ENCODE results near the gene KIAA1755. TPM values are rescaled to one million over a fixed set of nuclear protein-coding genes. Genes with fewer than 3 reads are reported as not detected.

Gene KIAA1755
- total and polyA plus RNA-seq, 10 of the 15 experiments (the other 5 are each of a cell fraction or from before 2014, with no cell fraction given) = not detected

DNA sequence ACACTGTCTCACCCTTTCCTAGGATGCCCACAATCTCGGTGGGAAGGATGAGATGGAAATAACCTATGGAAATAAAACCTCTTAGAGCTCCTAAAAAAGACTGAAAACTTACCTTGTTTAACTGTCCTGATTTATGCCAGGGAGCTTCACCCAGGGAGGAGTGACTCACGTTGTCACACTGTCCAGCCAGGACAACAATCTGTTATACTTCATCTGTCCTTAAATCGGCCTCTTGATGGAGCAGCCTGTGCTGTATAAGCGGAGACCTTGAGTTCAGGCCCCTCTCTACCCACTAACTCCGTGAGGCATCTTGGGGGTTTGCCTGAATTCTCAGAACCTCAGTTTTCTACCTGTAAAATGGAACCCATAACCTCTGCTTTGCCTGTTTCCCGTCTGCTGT lies 9.2 kb upstream of the KIAA1755 start (continued):
- TF ChIP-seq, protein P1, sequence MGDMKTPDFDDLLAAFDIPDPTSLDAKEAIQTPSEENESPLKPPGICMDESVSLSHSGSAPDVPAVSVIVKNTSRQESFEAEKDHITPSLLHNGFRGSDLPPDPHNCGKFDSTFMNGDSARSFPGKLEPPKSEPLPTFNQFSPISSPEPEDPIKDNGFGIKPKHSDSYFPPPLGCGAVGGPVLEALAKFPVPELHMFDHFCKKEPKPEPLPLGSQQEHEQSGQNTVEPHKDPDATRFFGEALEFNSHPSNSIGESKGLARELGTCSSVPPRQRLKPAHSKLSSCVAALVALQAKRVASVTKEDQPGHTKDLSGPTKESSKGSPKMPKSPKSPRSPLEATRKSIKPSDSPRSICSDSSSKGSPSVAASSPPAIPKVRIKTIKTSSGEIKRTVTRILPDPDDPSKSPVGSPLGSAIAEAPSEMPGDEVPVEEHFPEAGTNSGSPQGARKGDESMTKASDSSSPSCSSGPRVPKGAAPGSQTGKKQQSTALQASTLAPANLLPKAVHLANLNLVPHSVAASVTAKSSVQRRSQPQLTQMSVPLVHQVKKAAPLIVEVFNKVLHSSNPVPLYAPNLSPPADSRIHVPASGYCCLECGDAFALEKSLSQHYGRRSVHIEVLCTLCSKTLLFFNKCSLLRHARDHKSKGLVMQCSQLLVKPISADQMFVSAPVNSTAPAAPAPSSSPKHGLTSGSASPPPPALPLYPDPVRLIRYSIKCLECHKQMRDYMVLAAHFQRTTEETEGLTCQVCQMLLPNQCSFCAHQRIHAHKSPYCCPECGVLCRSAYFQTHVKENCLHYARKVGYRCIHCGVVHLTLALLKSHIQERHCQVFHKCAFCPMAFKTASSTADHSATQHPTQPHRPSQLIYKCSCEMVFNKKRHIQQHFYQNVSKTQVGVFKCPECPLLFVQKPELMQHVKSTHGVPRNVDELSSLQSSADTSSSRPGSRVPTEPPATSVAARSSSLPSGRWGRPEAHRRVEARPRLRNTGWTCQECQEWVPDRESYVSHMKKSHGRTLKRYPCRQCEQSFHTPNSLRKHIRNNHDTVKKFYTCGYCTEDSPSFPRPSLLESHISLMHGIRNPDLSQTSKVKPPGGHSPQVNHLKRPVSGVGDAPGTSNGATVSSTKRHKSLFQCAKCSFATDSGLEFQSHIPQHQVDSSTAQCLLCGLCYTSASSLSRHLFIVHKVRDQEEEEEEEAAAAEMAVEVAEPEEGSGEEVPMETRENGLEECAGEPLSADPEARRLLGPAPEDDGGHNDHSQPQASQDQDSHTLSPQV (IDR thresholded peaks at IDR 0.05) = no peak
- TF ChIP-seq, protein P2, sequence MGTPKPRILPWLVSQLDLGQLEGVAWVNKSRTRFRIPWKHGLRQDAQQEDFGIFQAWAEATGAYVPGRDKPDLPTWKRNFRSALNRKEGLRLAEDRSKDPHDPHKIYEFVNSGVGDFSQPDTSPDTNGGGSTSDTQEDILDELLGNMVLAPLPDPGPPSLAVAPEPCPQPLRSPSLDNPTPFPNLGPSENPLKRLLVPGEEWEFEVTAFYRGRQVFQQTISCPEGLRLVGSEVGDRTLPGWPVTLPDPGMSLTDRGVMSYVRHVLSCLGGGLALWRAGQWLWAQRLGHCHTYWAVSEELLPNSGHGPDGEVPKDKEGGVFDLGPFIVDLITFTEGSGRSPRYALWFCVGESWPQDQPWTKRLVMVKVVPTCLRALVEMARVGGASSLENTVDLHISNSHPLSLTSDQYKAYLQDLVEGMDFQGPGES (IDR thresholded peaks at IDR 0.05) = no peak
- TF ChIP-seq, protein P3, sequence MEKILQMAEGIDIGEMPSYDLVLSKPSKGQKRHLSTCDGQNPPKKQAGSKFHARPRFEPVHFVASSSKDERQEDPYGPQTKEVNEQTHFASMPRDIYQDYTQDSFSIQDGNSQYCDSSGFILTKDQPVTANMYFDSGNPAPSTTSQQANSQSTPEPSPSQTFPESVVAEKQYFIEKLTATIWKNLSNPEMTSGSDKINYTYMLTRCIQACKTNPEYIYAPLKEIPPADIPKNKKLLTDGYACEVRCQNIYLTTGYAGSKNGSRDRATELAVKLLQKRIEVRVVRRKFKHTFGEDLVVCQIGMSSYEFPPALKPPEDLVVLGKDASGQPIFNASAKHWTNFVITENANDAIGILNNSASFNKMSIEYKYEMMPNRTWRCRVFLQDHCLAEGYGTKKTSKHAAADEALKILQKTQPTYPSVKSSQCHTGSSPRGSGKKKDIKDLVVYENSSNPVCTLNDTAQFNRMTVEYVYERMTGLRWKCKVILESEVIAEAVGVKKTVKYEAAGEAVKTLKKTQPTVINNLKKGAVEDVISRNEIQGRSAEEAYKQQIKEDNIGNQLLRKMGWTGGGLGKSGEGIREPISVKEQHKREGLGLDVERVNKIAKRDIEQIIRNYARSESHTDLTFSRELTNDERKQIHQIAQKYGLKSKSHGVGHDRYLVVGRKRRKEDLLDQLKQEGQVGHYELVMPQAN (conservative IDR thresholded peaks at IDR 0.05) = no peak

DNA sequence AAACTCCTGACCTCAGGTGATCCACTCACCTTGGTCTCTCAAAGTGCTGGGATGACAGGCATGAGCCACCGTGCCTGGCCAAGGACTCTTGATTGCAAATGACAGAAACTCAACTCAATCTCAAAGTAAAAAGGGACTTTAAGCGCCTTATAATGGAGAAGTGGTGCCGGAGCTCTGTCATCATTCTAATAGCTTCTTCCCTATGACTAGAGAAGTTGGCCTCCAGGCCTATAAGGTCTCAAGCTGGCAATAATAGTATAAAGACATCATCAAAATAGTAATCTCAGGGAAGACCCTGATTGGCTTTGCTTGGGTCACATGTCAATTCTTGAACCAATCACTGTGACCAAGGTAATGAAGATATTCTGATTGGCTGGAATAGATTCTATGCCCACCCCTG lies 8.5 kb upstream of the KIAA1755 start:
- SMC1A ChIA-PET (ENCODE audit: uncharacterized antibody, unreplicated experiment) = no interaction called here
- WGBS (ENCODE audit: insufficient coverage, insufficient replicate concordance, low lambda C conversion rate, missing lambda C conversion rate) = 72% methylated on average over 3 of the region's 3 CpGs
- no peaks in the 10 kb centered on the region for H3K9me3 ChIP-seq (replicated peaks; ENCODE audit: control insufficient read depth, insufficient read depth, low read length)
- H2AFZ ChIP-seq (ENCODE audit: control insufficient read depth, low read depth, low read length) = no peak overlapping the region
- H3K36me3 ChIP-seq (ENCODE audit: control insufficient read depth in 2 of 2, insufficient read depth in 2 of 2, low read length in 1 of 2) = no peaks in the 10 kb centered on the region
- no peak overlapping the region for H3K4me3 ChIP-seq
- no peaks in the 10 kb centered on the region for H3K4me1 ChIP-seq (ENCODE audit: control insufficient read depth, insufficient read depth, low read length)
- intact Hi-C loops (cut with micrococcal nuclease; ENCODE audit: unreplicated experiment) (no loop called here), in situ Hi-C loops (cut with MboI) (no loop called here)
- no peak overlapping the region for H3K4me2 ChIP-seq (ENCODE audit: control insufficient read depth, insufficient read depth)
- no peaks in the 10 kb centered on the region for H4K20me1 ChIP-seq (ENCODE audit: control insufficient read depth, insufficient read depth)
- no peak for ATAC-seq
- RAD21 ChIA-PET (ENCODE audit: unreplicated experiment) = no interaction called here
- no peak overlapping the region for H3K27ac ChIP-seq (ENCODE audit: control insufficient read depth, insufficient read depth)
- H3K9ac ChIP-seq (ENCODE audit: control insufficient read depth, insufficient read depth, low read length) = no peak overlapping the region
- no peak for DNase-seq (ENCODE audit: low read depth, low spot score)
- no TSS peak for BruUV-seq (replicated peaks)
- H3K79me2 ChIP-seq (ENCODE audit: control insufficient read depth, insufficient read depth, low read length) = no peaks in the 10 kb centered on the region
- POLR2A ChIA-PET = no interaction called here
- no peaks in the 10 kb centered on the region for H3K27me3 ChIP-seq (replicated peaks in 1 of 2; ENCODE audit: control insufficient read depth in 2 of 2, insufficient read depth in 2 of 2, low read length in 1 of 2)
- CTCF ChIA-PET = no interaction called here
- no peak for FAIRE-seq
- no peak for TF ChIP-seq NR2C1 (IDR thresholded peaks at IDR 0.05)
- TF ChIP-seq, protein P4, sequence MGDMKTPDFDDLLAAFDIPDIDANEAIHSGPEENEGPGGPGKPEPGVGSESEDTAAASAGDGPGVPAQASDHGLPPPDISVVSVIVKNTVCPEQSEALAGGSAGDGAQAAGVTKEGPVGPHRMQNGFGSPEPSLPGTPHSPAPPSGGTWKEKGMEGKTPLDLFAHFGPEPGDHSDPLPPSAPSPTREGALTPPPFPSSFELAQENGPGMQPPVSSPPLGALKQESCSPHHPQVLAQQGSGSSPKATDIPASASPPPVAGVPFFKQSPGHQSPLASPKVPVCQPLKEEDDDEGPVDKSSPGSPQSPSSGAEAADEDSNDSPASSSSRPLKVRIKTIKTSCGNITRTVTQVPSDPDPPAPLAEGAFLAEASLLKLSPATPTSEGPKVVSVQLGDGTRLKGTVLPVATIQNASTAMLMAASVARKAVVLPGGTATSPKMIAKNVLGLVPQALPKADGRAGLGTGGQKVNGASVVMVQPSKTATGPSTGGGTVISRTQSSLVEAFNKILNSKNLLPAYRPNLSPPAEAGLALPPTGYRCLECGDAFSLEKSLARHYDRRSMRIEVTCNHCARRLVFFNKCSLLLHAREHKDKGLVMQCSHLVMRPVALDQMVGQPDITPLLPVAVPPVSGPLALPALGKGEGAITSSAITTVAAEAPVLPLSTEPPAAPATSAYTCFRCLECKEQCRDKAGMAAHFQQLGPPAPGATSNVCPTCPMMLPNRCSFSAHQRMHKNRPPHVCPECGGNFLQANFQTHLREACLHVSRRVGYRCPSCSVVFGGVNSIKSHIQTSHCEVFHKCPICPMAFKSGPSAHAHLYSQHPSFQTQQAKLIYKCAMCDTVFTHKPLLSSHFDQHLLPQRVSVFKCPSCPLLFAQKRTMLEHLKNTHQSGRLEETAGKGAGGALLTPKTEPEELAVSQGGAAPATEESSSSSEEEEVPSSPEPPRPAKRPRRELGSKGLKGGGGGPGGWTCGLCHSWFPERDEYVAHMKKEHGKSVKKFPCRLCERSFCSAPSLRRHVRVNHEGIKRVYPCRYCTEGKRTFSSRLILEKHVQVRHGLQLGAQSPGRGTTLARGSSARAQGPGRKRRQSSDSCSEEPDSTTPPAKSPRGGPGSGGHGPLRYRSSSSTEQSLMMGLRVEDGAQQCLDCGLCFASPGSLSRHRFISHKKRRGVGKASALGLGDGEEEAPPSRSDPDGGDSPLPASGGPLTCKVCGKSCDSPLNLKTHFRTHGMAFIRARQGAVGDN (IDR thresholded peaks at IDR 0.05) = no peak
- no peak for TF ChIP-seq EGR1 (IDR thresholded peaks at IDR 0.05; ENCODE audit: borderline replicate concordance in 1 of 2, low read depth in 2 of 2, low read length in 2 of 2)
- no peak for TF ChIP-seq TBL1XR1 (IDR thresholded peaks at IDR 0.05; ENCODE audit: low read depth, low read length)
- TF ChIP-seq CHD1 (IDR thresholded peaks at IDR 0.05; ENCODE audit: low read depth, low read length) = no peak

Measured in GM12878 (cell line).